CD1c-positive myeloid dendritic cell (primary cell): ENCODE measurements around the gene PRMT5.

Source experiments
- DNase-seq: peaks from one replicate; pipeline ENCODE4 v3.0.0-alpha.2; 2016; ENCODE audit errors: extremely low spot score

PRMT5 gene

GRCh38 chr14:22875748-22876319, 53.3 kb downstream of the PRMT5 start:
- DNase-seq: no peak

GRCh38 chr14:22875003-22875747, 54.0 kb downstream of the PRMT5 start:
- no peak for DNase-seq

GRCh38 chr14:22872833-22873520, 56.2 kb downstream of the PRMT5 start:
- no peak for DNase-seq

DNA sequence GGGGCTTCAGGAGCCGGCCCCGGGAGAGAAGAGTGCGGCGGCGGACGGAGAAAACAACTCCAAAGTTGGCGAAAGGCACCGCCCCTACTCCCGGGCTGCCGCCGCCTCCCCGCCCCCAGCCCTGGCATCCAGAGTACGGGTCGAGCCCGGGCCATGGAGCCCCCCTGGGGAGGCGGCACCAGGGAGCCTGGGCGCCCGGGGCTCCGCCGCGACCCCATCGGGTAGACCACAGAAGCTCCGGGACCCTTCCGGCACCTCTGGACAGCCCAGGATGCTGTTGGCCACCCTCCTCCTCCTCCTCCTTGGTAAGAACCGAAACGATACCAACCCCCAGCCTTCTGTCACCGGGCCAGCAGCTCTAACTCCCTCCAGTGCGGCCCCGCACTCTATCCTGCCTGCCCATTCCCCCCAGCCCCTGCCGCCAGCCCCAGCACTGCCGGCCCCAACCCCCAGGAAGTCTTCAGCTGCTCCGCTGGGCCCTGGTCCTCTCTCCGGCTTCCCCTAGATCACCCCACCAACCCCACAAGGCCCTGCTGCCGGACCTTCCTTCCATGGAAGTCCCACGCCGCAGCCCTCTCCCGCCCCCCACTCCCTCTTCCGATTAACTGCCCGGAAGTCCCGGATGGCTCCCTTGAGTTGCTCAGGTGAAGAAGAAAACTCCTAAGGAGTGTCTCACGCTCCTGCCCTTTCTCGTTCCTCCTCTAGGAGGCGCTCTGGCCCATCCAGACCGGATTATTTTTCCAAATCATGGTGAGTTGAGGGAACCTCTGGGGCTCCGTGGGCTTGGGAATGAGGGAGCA, 56.9 kb downstream of the PRMT5 start:
- DNase-seq: peak; percentile 85

GRCh38 chr14:22871224-22872032, 57.7 kb downstream of the PRMT5 start, which contains the start of gene LRP10:
Gene LRP10, plus strand, starts transcription at chr14:22871740. Its CDS starts 564 bp downstream, at chr14:22872304.
- peak; percentile 88 for DNase-seq

DNA sequence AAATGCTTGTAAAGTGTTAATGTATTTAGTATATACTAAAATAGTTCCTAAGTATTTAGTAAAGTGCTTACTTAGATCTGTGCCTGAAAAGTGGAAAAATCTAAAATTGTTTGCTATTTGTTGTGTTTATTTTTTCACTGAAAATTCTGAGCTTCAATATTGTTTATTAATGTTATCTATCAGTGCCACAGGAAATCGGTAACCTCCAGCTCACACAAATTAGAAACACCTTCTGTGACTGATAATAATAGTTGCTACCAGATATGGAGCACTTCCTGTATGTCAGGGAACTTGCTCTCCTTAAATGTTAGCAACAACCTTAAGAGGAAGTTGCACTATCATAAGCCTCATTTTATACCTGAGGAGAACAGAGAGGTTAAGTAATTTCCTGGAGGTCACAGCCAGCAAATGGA, 58.4 kb downstream of the PRMT5 start:
- peak; percentile 78 for DNase-seq
